ENCODE data around the gene ARL5C.

ARL5C gene

DNA sequence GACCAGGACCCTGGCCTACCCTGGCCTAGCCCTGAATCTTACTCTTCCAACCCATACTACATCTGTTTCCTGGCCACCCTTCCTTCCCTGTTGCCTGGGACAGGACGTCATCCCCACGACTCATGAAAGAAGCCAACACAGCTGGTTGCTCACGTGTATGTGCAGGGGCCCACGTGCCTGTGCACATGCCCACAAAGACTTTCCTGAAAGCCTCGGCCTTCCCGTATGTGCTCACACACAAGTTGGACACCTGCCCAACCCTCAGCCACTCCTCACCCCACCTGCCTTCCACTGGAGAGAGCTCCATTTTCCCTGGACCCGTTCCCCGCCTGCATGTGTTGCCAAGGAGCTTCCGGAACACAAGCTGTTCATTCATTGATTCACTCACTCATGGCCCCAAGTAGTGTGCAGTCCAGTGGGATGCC is 21.5 kb downstream of the ARL5C start:
- TF ChIP-seq, protein P1, sequence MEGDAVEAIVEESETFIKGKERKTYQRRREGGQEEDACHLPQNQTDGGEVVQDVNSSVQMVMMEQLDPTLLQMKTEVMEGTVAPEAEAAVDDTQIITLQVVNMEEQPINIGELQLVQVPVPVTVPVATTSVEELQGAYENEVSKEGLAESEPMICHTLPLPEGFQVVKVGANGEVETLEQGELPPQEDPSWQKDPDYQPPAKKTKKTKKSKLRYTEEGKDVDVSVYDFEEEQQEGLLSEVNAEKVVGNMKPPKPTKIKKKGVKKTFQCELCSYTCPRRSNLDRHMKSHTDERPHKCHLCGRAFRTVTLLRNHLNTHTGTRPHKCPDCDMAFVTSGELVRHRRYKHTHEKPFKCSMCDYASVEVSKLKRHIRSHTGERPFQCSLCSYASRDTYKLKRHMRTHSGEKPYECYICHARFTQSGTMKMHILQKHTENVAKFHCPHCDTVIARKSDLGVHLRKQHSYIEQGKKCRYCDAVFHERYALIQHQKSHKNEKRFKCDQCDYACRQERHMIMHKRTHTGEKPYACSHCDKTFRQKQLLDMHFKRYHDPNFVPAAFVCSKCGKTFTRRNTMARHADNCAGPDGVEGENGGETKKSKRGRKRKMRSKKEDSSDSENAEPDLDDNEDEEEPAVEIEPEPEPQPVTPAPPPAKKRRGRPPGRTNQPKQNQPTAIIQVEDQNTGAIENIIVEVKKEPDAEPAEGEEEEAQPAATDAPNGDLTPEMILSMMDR (IDR thresholded peaks at IDR 0.05; ENCODE audit: borderline replicate concordance, control extremely low read depth, extremely low read depth, insufficient read depth, missing control alignments), result no peak
- no peak for DNase-seq (ENCODE audit: low spot score)
- in situ Hi-C loops (cut with MboI; ENCODE audit: low sequenced_read_pairs, unreplicated experiment), result no loop called here

DNA sequence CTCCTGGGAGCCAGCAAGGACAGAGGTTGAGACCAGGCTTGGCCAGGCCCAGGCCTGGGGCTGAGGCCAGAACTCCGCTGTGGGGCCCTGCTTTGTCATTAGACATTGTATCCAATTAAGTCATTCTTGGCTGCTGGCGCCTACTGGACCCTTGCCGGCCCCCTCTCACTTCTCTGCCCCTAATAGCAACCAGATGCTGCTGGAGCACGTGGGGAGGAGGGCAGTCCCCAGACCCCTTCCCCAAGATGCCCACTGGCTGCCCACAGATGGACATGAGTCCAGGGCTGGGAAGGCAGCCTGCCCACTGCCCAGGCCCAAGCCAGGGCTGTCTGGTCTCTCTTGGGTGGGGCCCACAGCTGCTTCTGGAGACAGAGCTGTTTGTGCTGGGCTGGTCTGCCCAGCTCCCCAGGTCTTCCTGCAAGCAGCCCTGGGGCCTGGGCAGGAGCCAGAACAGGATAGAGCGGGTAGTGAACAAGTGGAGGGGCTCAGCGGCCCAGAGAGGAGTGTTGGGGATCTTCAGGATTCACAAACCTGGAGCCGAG is 22.3 kb downstream of the ARL5C start:
- TF ChIP-seq, protein P1 (IDR thresholded peaks at IDR 0.05; ENCODE audit: borderline replicate concordance, control extremely low read depth, extremely low read depth, insufficient read depth, missing control alignments), result no peak
- DNase-seq (ENCODE audit: low spot score), result no peak
- in situ Hi-C loops (cut with MboI; ENCODE audit: low sequenced_read_pairs, unreplicated experiment), result no loop called here

DNA sequence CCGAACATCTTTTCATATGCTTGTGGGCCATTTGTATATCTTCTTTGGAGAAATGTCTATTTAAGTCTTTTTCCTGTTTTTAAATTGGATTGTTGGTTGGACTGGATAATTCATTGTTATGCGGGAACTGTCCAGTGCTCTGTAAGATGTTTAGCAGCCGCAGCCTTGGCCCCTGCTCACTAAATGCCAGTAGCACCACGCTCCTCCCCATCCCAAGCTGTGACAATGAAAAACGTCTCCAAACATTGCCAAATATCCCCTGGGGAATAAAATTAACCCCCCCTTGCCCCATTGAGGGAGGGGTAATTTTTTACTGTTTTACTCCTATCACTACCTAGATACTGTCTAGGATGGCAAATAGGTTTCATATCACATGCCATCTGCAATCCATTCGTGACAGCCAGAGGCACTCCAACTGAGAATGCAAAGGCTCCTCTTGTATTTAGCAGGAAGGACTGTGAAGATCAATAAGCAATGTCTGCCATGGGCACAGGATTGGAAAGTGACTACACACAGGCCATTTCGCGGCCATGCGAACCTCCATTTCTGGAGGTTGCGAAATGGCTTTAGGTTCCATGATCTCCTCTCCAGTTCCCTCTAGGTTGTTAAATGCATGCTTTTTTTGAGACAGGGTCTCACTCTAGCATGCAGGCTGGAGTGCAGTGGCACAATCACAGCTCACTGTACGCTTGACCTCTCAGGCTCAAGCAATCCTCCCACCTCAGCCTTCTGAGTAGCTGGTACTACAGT is 23.9 kb downstream of the ARL5C start:
- DNase-seq (ENCODE audit: low spot score), result no peak
- TF ChIP-seq, protein P1 (IDR thresholded peaks at IDR 0.05; ENCODE audit: borderline replicate concordance, control extremely low read depth, extremely low read depth, insufficient read depth, missing control alignments), result no peak
- in situ Hi-C loops (cut with MboI; ENCODE audit: low sequenced_read_pairs, unreplicated experiment), result no loop called here

DNA sequence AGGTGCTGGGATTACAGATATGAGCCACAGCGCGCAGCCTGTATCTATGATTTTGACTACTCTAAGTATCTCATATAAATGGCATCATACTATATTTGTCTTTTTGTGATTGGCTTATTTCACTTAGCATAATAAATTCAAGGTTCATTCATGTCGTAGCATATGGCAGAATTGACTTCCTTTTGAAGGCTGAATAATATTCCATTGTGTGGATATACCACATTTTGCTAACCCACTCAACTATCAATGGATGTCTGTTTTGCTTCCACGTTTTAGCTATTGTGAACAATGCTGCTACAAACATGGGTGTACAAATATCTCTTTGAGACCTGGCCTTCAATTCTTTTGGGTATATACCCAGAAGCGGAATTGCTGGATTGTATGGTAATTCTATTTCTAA is 24.7 kb downstream of the ARL5C start:
- in situ Hi-C loops (cut with MboI; ENCODE audit: low sequenced_read_pairs, unreplicated experiment), result no loop called here
- TF ChIP-seq, protein P1 (IDR thresholded peaks at IDR 0.05; ENCODE audit: borderline replicate concordance, control extremely low read depth, extremely low read depth, insufficient read depth, missing control alignments), result no peak
- DNase-seq (ENCODE audit: low spot score), result no peak

DNA sequence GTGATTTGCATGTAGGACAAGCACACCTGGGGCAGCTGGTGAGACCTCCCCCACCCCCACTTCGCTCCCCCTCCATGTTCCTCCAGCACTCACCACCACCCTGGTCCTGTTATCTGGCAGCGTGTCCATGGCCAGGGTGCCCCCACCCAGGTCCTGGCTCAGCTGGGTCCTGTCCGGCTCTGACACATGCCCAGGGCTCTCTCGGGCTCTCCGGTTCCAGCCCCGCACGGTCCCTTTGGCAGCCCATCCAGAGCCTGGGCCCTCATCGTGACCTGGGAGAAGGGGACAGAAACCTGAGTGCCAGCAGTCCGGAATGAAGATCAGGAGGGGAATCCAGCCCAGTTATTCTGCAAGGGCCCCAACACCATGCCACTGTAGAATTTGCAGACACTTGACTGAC is 26.4 kb downstream of the ARL5C start:
- in situ Hi-C loops (cut with MboI; ENCODE audit: low sequenced_read_pairs, unreplicated experiment), result no loop called here
- TF ChIP-seq, protein P1 (IDR thresholded peaks at IDR 0.05; ENCODE audit: borderline replicate concordance, control extremely low read depth, extremely low read depth, insufficient read depth, missing control alignments), result no peak

DNA sequence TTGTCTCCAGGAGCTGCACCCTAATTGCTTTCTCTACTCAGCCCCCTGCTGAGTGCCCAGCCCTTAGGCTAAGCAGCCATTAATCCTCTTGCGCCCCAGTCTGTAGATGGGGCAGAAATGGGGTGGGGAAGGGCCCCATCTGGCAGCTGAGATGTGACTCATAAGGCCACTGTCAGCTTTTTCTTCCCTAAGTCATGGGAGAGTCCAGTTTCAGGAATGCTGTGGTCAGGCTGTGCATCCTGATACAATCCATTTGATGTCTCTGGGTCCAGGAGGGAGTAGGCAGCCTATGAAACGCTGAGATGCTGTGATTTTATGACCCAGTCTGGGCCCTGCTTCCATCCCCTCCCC is 26.8 kb downstream of the ARL5C start:
- DNase-seq (ENCODE audit: low spot score), result no peak
- TF ChIP-seq, protein P1 (IDR thresholded peaks at IDR 0.05; ENCODE audit: borderline replicate concordance, control extremely low read depth, extremely low read depth, insufficient read depth, missing control alignments), result no peak
- in situ Hi-C loops (cut with MboI; ENCODE audit: low sequenced_read_pairs, unreplicated experiment), result no loop called here

More for the DNA sequence above, 26.4 kb downstream of the ARL5C start:
- DNase-seq (ENCODE audit: low spot score), result no peak
